Neural progenitor cell (in vitro differentiated cells): ENCODE data around the gene GALNT2. TPM values are rescaled to one million over a fixed set of nuclear protein-coding genes. Genes with fewer than 3 reads are reported as not detected.

Source experiments
- DNase-seq: peaks from one replicate; pipeline ENCODE4 v3.0.0-alpha.2; 2016; ENCODE audit warnings: low spot score
- H2AFZ ChIP-seq: fragments of 200-600 bp; sonication (generic); replicated peaks from 2 replicates; pipeline ENCODE4 v1.6.1; 2016; ENCODE audit warnings: antibody characterized with exemption
- H3F3A ChIP-seq: fragments of 200-600 bp; sonication (generic); 2 replicates; pipeline ENCODE4 v1.6.1; 2016; ENCODE audit warnings: antibody characterized with exemption, low read depth
- H3K27ac ChIP-seq: fragments of 200-600 bp; sonication (generic); 2 replicates; pipeline ENCODE4 v1.5.1; 2016; ENCODE audit warnings: mild to moderate bottlenecking
- H3K27me3 ChIP-seq: fragments of 200-600 bp; sonication (generic); 2 replicates; pipeline ENCODE4 v1.6.1; 2016; ENCODE audit warnings: mild to moderate bottlenecking, moderate library complexity
- H3K36me3 ChIP-seq: fragments of 200-600 bp; sonication (generic); 2 replicates; pipeline ENCODE4 v1.5.1; 2016
- H3K4me1 ChIP-seq: fragments of 200-600 bp; sonication (generic); 2 replicates; pipeline ENCODE4 v1.6.1; 2016; ENCODE audit warnings: mixed run types
- H3K4me2 ChIP-seq: fragments of 200-600 bp; sonication (generic); 2 replicates; pipeline ENCODE4 v1.6.1; 2016
- H3K4me3 ChIP-seq: fragments of 200-600 bp; sonication (generic); 2 replicates; pipeline ENCODE4 v1.5.1; 2016
- H3K79me2 ChIP-seq: fragments of 200-600 bp; sonication (generic); 2 replicates; pipeline ENCODE4 v1.6.1; 2016; ENCODE audit warnings: low read depth
- H3K9ac ChIP-seq: fragments of 200-600 bp; sonication (generic); 2 replicates; pipeline ENCODE4 v1.6.1; 2016
- H3K9me3 ChIP-seq: fragments of 200-600 bp; sonication (generic); 2 replicates; pipeline ENCODE4 v1.5.1; 2016; ENCODE audit warnings: low read depth
- H4K20me1 ChIP-seq: fragments of 200-600 bp; sonication (generic); 2 replicates; pipeline ENCODE4 v1.6.1; 2016; ENCODE audit warnings: low read depth
- H3K27ac Mint-ChIP-seq: 3 replicates; pipeline ENCODE4 v1.8.0; 2021; ENCODE audit warnings: mixed read lengths
- H3K27me3 Mint-ChIP-seq: 2 replicates; pipeline ENCODE4 v1.8.0; 2022; ENCODE audit warnings: low read depth, mild to moderate bottlenecking, inconsistent platforms, moderate library complexity, mixed read lengths; ENCODE audit not compliant: insufficient read depth
- H3K36me3 Mint-ChIP-seq: 3 replicates; pipeline ENCODE4 v1.8.0; 2021; ENCODE audit warnings: mixed read lengths
- H3K4me1 Mint-ChIP-seq: 3 replicates; pipeline ENCODE4 v1.8.0; 2021; ENCODE audit warnings: mixed read lengths
- H3K4me3 Mint-ChIP-seq: 3 replicates; pipeline ENCODE4 v1.8.0; 2021; ENCODE audit warnings: mild to moderate bottlenecking, moderate library complexity, mixed read lengths
- H3K9me3 Mint-ChIP-seq: 3 replicates; pipeline ENCODE4 v1.8.0; 2020; ENCODE audit warnings: mixed read lengths
- EZH2 ChIP-seq: fragments of 200-600 bp; sonication (generic); IDR thresholded peaks from 2 replicates; pipeline ENCODE4 v1.6.1; 2017; ENCODE audit warnings: antibody characterized with exemption, mild to moderate bottlenecking, moderate library complexity
- EZH2phosphoT487 ChIP-seq: fragments of 200-600 bp; sonication (generic); IDR thresholded peaks from 2 replicates; pipeline ENCODE4 v1.6.1; 2017; ENCODE audit warnings: antibody characterized with exemption
- total RNA-seq: library from RNA; depleted of rRNA; stranded (reverse); fragments of >200 nt; gene quantifications from 2 replicates; pipeline ENCODE4 v1.2.3, GENCODE V29; 2015; ENCODE audit warnings: low replicate concordance
- TF ChIP-seq, protein P1 (sequence below): fragments of 200-600 bp; sonication (generic); IDR thresholded peaks from 2 replicates; pipeline ENCODE4 v1.5.1; 2017; ENCODE audit warnings: antibody characterized with exemption, mild to moderate bottlenecking

The GALNT2 gene
- total RNA-seq, 1 donor from 2014 or later = 37.6 TPM

DNA sequence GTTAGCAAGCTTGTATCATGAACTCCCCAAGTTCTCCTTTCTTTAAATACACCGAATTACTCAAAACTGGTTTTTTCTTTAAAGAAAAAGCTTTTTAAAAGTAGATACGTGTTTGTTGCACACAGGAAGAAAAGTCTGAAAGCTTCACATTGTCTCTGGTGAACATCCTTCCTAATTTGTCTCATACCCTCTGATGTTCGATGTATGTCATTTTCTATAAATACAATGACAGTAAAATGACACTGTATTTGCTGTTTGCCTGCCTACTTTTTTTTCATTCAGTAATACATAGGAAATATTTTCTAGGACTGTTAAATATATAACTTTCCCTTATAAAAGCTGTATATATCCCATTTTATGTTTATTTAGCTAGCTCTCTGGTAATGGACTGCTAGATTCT lies 153.9 kb downstream of the GALNT2 start:
- Histone ChIP-seq H3K4me1 (no peaks in the 10 kb centered on the region), H2AFZ (no peak overlapping the region), H3K36me3 (no peaks in the 10 kb centered on the region), H3K79me2 (no peaks in the 10 kb centered on the region), H3F3A (no peaks in the 10 kb centered on the region), H3K9me3 (no peaks in the 10 kb centered on the region), H4K20me1 (no peaks in the 10 kb centered on the region), H3K27me3 (no peaks in the 10 kb centered on the region), H3K4me2 (no peak overlapping the region), H3K4me3 (no peak overlapping the region), H3K9ac (no peak overlapping the region), H3K27ac (no peak overlapping the region)
- Mint-ChIP-seq H3K4me3 (no peak overlapping the region), H3K27ac (no peak overlapping the region), H3K27me3 (peaks cover 4% of the 10 kb centered on the region), H3K9me3 (no peaks in the 10 kb centered on the region), H3K36me3 (peaks cover 5% of the 10 kb centered on the region), H3K4me1 (peaks cover 14% of the 10 kb centered on the region)
- DNase-seq = no peak
- TF ChIP-seq EZH2 (no peak), EZH2phosphoT487 (no peak)
- TF ChIP-seq, protein P1, sequence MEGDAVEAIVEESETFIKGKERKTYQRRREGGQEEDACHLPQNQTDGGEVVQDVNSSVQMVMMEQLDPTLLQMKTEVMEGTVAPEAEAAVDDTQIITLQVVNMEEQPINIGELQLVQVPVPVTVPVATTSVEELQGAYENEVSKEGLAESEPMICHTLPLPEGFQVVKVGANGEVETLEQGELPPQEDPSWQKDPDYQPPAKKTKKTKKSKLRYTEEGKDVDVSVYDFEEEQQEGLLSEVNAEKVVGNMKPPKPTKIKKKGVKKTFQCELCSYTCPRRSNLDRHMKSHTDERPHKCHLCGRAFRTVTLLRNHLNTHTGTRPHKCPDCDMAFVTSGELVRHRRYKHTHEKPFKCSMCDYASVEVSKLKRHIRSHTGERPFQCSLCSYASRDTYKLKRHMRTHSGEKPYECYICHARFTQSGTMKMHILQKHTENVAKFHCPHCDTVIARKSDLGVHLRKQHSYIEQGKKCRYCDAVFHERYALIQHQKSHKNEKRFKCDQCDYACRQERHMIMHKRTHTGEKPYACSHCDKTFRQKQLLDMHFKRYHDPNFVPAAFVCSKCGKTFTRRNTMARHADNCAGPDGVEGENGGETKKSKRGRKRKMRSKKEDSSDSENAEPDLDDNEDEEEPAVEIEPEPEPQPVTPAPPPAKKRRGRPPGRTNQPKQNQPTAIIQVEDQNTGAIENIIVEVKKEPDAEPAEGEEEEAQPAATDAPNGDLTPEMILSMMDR = no peak

DNA sequence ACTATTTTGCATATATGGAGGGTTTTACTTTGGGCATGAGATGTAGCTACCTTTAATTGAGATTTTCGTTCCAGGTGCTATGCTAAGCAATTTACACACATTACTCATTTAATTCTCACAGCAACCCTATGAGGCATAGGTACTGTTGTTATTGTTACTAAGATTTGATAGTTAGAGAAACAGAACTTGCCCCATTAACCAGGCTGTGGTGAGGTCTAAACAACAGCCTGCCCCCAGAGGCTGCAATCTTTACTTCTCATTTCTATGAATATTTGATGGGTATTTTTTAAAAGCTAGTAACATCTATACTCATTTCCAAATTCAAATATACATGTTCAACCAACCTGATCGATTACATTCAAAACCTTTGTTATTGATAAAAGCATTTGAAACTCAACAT lies 155.6 kb downstream of the GALNT2 start:
- H3K36me3 Mint-ChIP-seq = peaks cover 5% of the 10 kb centered on the region
- no peak overlapping the region for H3K4me3 ChIP-seq
- TF ChIP-seq, protein P1 = no peak
- TF ChIP-seq EZH2phosphoT487 = no peak
- no peak for TF ChIP-seq EZH2
- peaks cover 14% of the 10 kb centered on the region for H3K4me1 Mint-ChIP-seq
- no peak overlapping the region for H3K27ac ChIP-seq
- no peak overlapping the region for H3K27ac Mint-ChIP-seq
- H3K9me3 ChIP-seq = no peaks in the 10 kb centered on the region
- H3F3A ChIP-seq = no peaks in the 10 kb centered on the region
- no peak overlapping the region for H3K4me2 ChIP-seq
- DNase-seq = no peak
- H4K20me1 ChIP-seq = no peaks in the 10 kb centered on the region
- H3K27me3 Mint-ChIP-seq = peaks cover 2% of the 10 kb centered on the region
- no peak overlapping the region for H2AFZ ChIP-seq
- H3K27me3 ChIP-seq = no peaks in the 10 kb centered on the region
- no peaks in the 10 kb centered on the region for H3K4me1 ChIP-seq
- no peak overlapping the region for H3K9ac ChIP-seq
- H3K36me3 ChIP-seq = no peaks in the 10 kb centered on the region
- H3K9me3 Mint-ChIP-seq = no peaks in the 10 kb centered on the region
- no peaks in the 10 kb centered on the region for H3K79me2 ChIP-seq
- H3K4me3 Mint-ChIP-seq = no peak overlapping the region

GRCh38 chr1:230224101-230224960 lies 157.3 kb downstream of the GALNT2 start:
- no peaks in the 10 kb centered on the region for H3K9me3 Mint-ChIP-seq
- no peak for TF ChIP-seq EZH2
- TF ChIP-seq, protein P1 = no peak
- no peak for TF ChIP-seq EZH2phosphoT487
- Histone ChIP-seq H3K79me2 (no peaks in the 10 kb centered on the region), H3K4me2 (no peak overlapping the region), H3K4me3 (no peak overlapping the region), H4K20me1 (no peaks in the 10 kb centered on the region), H3K9ac (no peak overlapping the region), H3K27me3 (no peaks in the 10 kb centered on the region), H3K4me1 (no peaks in the 10 kb centered on the region), H2AFZ (no peak overlapping the region), H3K27ac (no peak overlapping the region), H3K9me3 (no peaks in the 10 kb centered on the region), H3F3A (no peaks in the 10 kb centered on the region), H3K36me3 (no peaks in the 10 kb centered on the region)
- H3K4me1 Mint-ChIP-seq = peaks cover 15% of the 10 kb centered on the region
- H3K4me3 Mint-ChIP-seq = no peak overlapping the region
- DNase-seq = no peak
- peaks cover 2% of the 10 kb centered on the region for H3K27me3 Mint-ChIP-seq
- no peaks in the 10 kb centered on the region for H3K36me3 Mint-ChIP-seq
- H3K27ac Mint-ChIP-seq = no peak overlapping the region
